ENCODE results near the gene KRT6A.
"Not testable (repeated sequence)": the region's sequence is repeated elsewhere in the genome, so short reads cannot be mapped to it uniquely, and the experiment has no call there.

KRT6A gene

GRCh38 chr12:52455821-52456220 lies 37.2 kb downstream of the KRT6A start:
- no peak for DNase-seq

GRCh38 chr12:52454411-52455201 lies 38.5 kb downstream of the KRT6A start:
- DNase-seq = no peak

GRCh38 chr12:52452101-52452500 lies 41.0 kb downstream of the KRT6A start, which contains the start of gene KRT6B:
Gene KRT6B, minus strand, starts transcription at chr12:52452146. Its CDS starts 68 bp downstream, at chr12:52452078.
- DNase-seq = no peak

GRCh38 chr12:52448228-52448627 lies 44.8 kb downstream of the KRT6A start:
- no peak for DNase-seq

GRCh38 chr12:52447196-52447595 lies 45.9 kb downstream of the KRT6A start:
- not testable (repeated sequence) for DNase-seq

DNA sequence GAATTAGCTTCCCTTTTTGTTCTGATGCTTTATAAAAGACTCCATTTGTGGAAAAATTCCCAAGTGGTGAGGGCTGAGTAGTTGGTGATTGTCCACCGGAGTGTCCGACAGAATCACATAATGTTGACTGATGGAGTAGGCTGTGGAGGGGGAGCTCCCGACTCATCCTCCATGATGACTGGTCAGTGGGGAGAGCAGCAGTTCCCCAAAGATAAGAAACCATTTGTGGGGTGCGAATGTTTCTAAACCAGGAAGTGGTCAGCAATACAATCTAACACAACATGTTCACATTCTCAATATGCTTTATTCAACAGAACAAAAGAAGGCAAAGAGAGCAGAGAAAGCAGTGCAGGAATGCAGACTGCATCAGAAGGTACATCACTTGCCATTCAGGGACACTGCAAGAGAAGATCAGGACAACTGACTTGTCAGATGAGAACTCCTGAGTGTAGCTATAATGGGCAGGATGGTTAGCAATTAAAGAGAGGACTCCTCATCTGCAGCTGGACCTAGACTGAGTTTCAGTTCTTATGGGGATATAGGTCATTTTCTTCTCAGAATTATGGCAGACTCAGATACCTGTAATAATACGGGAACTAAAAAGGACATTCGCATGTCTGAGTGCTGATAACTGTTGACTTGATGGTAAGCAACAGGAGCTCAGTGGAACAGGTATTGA lies 46.6 kb downstream of the KRT6A start:
- DNase-seq = no peak

- no peak for DNase-seq
These were observed 47.2 kb downstream of the KRT6A start for GRCh38 chr12:52445876-52446275.

- no peak for DNase-seq
These were observed 48.1 kb downstream of the KRT6A start for GRCh38 chr12:52444647-52445595.

DNA sequence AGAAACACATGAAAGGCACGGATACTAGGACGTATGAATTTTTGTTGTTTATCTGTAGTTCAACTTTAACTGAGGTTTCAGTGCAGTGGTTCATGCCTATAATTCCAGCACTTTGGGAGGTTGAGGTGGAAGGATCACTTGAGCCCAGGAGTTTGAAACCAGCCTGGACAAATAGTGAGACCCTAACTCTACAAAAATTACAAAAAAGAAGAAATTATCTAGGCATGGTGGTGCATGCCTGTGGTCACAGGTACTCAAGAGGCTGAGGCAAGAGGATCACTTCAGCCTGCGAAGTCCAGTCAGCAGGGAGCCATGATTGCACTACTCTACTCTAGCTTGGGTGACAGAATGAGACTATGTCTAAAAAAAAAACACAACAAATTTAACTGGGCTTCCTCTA lies 49.1 kb downstream of the KRT6A start:
- no peak for DNase-seq

DNA sequence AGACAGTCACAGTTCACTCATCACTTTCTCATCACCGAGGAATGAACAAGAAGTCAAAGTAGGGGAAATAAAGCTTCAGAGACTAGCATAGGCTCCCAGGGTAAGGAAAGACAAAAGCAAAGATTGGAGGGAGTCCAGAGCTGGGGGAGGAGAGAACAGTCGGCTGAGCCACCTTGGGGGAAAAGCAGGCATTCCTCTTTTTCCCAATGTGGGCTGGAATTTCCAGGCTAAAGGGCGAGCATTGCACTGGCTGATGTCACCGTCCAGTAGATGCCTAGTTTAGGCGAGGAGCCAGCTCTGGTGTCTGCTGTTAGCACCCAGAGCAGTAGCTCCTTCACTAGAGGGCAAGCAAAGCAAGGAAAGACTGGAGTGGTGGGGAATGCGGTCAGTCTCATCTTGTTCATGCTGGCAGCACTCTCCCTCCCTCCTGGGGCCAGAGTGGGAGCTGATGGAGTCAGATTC lies 50.4 kb downstream of the KRT6A start:
- DNase-seq = no peak

- no peak for DNase-seq
These were observed 51.6 kb downstream of the KRT6A start for GRCh38 chr12:52441320-52441911.

GRCh38 chr12:52440821-52441319 lies 52.2 kb downstream of the KRT6A start:
- no peak for DNase-seq

DNA sequence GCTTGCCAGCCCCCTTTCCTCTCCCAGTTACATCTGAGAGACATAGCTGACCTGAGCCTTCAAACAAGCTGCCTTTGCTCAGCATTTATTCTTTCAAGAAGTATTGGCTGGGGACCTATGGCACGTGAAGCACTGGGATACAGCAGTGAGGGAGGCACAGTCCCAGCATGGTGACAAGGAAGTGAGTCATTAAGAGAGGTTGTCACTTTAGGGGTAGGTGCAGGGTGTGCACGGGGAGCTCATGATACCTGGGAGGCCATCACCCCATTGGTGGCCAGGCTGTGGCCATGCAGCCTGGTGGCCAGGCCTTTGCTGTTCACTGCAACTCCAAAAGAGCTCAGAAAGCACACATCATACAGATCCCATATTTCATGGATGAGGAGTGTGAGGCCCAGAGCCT lies 53.2 kb downstream of the KRT6A start:
- DNase-seq = no peak

DNA sequence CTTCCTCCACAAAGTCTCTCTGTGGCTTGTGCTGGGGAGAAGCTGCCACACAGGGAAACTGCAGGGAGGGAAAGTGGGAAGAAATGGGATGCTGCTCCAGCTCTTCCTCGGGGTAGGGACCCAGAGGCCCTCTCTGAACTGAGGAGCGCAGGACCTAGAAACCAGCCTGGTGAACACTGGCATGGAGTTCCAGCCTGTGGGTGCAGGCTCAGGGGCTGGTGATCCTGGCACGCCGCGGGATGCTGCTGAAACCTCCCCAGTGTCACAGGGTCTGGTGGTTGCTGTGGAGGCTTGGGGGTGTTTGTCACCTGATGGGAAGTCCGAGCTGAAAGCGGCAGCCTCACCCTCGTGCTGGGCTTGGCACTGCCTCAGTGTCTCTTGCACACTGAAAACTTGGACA lies 53.6 kb downstream of the KRT6A start:
- DNase-seq = no peak

DNA sequence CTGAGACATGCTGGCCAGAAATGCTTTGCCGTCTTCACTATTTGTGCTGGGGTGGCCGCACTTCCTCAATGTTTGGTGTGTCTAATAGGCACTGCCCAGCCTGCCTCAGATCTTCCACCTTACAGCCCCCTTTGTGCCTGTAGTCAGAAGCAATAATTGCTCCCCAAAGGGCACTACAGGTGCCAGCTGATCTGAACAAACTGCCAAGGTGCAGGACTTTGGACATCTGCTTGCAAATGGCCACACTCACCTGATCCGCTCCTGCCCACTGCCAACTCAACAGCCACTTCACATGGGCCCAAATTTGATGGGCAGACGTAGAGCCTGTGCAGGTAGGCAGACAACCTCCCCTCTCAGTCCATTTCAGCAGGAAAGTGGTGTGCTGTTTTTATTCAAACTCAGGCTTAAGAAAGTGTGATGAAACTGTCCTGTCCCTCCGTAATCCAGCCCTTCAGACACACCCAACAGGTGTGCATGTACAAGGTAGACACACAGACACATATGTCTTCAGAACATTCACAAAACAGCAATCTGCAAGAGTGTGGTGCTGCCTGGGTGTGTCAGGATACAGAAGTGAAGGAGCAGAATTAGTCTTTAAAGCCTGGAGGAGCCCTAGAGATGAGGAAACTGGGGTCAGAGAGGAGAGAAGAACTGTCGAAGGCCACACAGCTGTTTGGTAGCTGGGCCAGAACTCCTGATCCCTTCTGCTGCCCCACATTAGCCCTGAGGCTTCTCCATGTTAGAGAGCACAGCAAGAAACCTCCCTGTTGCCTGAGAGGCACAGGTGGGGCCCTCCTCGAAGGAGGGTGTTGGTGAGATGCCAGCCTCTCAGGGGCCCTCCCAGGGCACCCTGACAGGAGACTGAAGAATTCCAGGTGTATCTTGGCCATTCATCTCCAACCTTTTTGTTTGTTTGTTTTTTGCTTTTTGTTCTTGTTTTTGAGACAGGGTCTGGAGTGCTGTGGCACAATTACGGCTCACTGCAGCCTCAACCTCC lies 54.5 kb downstream of the KRT6A start:
- no peak for DNase-seq

DNA sequence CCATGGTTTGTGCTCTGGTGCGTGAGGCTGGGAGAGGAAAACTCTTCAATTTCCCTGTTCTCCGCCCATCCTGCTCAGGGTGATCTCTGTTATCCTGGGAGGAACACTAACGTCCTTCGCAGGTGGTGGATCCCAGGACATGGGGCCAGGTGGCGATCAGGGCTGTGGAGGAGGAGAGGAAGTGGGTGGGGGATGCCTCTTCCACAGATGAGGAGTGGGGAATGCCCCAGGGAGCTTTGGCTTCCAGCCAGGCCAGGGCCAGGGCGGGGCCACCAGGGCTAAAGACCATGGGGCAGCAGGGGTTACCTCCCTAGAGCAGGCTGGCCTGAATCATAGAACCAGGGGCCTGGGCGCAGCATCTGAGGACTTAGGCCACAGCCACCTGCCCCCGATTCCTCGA lies 55.5 kb downstream of the KRT6A start:
- no peak for DNase-seq

Measured in T-helper 1 cell (primary cell).